HG03196 (cell line): ENCODE data around the gene LIPC.

Experiments
- ATAC-seq: cut with Tn5 transposase; IDR thresholded peaks from one replicate; pipeline ENCODE4 v1.9.1; 2021; ENCODE audit not compliant: unreplicated experiment

Gene LIPC

DNA sequence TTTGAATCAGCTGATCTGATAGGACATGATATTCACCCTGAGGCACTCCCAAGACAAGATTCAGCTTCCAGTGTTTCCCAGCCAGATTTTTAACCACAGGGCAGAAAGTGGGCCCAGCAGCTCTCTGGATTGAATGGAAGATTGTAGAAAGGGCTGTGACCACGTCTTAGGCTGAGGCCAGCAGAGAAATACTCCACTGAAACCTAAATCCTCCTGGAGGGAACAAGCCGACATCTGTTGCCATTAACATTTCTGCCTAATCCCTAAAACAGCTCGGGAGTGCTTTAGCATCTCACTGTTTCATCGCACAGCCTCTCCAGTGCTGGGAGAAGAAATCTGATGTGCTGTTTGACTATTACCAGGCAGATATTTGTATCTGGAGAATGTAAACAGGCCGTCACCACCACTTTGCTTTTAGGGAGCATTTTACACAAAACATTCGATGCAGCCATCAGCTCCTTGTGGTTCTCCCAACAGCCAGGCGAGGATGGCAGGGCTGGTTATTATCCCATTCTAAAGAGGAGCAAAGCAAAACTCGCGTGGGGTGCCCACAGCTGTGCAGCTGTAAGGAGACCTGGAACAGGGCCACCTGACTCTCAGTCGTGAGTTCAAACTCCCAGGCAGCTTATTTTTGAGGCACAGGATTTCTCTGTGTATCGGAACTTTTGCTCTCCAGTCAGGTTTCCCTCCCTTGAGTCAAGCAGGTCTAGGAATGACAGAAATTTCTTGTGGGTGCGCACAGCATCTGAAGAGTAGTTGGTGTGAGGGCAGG lies 117.4 kb downstream of the LIPC start:
- ATAC-seq, result no peak

DNA sequence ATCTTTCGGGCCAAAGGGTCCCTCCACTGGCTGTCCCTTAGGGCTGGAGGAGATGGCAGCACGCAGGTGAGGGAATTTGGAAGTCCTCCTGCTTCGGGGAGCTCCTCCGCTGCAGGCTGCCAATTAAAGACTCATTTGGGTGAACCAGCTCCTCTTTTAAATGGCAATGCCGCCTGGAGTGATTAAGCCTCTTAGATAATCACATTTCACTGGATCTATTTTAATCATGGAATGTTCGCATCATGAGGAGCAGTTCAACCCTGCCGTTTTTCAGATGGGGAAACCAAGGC lies 117.9 kb downstream of the LIPC start:
- no peak for ATAC-seq

DNA sequence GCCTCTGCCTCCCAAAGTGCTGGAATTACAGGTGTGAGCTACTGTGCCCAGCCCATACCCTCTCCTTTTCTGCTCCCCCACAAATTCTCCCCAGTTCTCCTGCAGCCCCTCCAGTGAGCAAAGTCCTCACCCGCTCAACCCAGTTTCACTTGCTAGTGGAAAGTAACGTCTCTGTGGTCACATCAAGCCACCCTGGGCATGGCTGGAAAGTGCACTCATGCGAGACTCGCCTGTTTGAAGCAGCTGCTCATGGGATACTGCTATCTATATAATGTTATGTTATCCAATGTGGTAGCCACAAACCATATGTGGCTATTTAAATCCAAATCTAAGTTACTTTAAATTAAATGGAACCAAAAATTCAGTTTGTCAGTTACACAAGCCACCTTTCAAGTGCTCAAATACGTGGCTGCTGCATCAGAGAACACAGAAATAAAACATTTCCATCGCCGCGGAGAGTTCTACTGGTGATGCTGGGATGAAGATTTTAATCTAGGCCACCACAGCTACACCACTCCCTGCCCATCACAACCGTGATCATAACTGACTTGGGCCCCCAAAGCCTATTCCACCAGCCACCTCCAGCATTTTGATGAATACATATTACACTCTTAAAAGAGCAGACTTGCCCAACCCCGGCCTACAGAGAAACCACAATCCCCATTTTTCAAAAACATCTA lies 119.4 kb downstream of the LIPC start:
- ATAC-seq, result no peak

DNA sequence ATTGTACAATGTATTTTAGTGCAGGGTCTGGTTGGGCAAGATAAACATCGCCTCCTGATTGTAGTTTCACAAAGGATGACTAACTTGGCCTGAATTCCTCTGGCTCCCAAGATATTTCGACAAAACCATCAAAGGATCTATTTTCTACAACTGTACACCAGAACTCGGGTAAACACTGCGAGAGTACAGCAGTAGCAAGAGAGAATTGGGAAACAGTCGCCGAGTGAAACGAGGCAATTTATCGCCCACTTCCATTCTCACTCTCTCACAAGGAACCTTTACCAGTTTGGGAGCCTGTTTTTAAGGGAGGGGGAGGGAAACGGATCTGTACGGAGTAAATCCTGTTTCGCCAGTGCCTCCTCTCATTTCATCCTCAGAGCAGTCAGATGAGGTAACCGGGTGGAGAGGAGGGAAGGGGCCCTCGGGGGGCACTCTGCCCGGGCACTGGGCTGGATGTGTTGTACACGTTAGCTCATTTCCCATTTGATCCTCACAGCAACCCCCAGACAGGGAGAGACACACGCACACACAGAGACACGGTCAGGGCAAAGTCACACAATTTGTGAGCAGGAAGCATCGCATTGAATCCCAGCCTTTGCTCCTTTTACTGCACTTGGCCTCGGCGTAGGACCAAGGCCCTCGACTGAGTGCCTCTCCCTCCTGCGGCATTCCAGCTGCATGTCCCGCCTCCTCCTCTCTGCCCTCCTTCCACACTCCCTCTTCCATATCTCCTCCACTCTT lies 120.1 kb downstream of the LIPC start:
- ATAC-seq, result no peak

DNA sequence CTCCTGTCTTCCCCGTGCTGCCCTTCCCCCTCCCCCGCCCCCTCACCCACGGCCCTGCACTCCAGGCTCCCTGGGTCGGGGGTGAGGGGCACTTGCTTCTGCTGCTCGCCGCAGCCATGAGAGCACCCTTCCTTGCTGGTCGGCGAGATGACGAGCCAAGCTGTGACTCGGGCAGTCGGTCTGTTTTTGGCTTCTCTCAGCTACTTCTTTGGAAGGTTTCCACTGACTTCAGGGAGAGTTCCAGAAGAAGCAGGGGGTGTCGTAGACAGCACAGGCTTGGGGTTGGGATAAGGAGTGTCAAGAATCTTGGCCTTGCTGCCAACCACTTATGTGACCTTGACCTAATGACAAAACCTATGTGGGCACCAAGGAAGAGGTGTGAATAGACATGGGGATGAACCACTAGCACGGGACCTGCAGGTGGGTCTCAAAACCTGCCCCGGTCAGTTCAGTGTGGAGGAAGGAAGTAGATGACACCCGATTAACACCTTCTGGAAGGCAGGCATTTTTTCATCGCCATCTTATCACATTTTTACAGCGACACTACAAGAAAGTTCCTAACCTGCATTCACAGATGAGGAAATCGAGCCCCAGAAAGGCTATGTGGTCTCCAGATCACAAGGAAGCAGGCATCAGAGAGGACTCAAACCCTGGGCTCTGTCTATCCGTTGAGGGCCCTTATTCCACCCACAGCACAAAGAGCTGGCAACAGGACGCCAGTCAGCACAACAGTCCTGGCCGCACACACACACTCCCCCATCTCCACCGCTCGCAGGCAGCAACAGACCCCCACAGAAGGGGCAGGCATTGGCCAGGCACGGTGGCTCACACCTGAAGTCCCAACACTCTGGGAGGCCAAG lies 120.9 kb downstream of the LIPC start:
- ATAC-seq, result no peak

DNA sequence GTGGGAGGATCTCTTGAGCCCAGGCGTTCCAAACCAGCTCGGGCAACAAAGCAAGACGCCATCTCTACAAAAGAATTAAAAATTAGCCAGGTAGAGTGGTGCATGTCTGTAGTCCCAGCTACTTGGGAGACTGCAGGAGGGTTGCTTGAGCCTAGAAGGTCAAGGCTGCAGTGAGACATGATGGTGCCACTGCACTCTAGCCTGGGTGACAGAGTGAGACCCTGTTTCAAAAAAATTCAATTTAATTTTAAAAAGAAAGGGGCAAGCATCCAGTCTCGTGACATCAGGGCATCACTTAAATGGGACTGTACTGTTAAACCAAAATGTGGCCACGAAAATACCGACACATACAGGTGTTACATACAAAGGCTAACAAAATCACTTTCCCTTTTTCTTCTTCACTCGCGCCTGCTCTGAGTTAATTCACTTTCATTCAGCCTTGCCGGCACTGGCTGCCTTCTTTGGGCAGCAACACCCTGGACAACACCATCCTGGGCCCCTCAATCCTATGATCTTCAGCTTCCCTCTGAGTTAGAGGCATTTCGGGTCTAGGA lies 121.7 kb downstream of the LIPC start:
- no peak for ATAC-seq

DNA sequence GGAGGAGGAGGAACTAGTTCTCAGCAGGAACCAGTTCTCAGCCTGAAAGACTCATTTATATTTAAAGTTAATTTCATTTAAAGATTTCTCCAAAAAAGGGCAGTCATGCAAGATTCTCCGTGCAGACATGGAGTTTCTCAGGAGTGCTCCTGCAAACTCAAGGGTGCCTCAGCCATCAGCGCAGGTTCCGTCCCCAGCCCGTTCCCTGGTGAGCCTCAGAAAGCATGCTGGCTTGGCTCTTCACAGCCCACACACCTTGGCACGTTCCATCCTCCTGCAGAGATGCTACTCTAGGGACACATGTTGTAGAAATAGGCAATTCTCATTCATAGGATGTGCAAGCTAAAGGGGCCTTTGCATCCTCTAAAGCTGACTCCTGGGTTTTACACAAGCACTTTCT lies 123.0 kb downstream of the LIPC start:
- ATAC-seq, result no peak

DNA sequence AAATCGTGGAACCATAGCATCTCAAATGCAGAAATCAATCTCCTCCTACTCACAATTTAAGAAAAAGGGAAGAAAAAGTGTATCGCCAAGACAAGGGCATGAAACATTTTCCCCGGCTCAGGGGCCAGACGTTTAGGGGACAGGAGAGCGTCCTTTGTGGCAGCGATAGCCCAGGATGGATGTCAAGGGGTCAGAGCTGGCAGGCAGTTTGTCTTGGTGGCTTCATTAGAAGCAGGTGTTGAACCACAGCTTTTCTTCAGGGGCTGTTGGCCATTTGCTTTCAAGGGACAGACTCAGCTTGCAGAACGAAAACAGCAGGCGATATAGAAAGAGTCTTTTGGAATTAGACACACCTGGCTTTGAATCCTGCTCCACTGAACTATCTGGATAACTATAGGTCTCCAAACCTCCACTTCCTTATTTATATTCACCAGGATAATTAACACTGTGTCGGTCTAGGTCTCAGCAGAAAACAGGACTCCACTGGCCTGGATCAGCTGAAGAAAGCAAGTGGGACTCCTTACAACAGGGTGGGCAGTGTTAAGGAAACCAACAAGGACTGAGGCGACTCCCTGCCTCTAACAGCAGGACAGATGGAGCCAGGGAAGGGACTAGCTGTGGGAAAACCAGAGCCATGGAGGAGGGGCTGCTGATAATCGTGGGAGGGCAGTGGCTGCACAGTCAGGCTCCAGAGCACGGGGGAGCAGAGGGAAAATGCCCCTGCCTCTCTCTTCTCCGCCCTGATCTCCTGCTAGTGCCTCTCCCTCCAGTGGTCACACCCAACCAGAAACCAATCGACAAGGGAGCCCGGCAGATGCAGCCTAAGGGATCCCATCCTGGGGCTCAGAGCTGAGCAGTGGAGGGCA lies 123.6 kb downstream of the LIPC start:
- no peak for ATAC-seq

DNA sequence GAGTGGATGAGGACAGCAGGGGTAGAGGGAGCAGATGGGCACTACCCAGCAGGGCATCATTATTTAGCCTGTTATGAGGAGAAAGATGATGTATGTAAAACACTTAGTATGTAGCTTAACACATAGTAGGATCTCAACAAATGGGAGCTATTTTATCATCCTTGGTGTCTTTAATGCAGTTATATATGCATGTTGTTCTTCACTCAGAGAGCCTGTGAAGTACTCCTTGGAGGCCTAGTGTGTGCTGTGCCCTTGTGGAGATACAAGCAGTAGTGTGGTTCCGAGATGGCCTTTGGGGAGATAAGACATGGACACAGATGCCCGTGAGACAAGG lies 124.2 kb downstream of the LIPC start:
- no peak for ATAC-seq

DNA sequence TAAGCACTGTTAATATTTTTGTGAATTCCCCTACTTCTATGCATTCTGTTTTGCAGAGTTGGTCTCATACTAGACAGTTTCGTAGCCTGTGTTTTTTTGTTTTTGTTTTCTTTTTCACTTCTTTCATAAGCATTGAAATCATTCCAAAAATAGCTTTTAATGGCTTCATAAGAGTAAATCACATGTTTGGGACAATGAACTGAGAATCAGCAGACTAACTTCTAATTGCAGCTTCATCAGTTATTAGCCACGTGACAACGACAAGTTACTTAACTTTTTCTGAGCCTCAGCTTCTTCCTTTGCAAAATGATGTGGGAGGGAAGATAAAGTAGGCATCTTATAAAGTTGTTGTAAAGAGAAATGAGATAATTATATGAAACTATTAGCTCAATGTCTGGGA lies 124.8 kb downstream of the LIPC start:
- no peak for ATAC-seq

DNA sequence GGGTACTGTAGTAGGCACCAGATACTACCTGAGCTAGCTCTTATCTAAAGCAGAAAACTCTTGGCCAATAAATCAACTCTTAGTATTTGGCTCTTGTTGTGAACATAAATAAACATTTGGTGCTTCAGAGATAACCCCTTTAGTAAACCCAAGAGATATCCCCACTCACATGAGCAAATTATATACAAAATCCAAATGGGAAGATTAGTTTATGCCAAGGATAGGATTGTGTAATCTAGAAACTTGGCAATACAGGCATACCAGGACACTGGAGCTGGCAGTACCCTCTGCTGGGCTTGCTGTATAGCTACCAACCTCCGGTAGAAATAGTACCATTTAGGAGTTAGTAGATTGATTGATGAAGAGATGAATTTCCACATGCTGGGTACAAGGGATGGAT lies 127.0 kb downstream of the LIPC start:
- ATAC-seq, result no peak

DNA sequence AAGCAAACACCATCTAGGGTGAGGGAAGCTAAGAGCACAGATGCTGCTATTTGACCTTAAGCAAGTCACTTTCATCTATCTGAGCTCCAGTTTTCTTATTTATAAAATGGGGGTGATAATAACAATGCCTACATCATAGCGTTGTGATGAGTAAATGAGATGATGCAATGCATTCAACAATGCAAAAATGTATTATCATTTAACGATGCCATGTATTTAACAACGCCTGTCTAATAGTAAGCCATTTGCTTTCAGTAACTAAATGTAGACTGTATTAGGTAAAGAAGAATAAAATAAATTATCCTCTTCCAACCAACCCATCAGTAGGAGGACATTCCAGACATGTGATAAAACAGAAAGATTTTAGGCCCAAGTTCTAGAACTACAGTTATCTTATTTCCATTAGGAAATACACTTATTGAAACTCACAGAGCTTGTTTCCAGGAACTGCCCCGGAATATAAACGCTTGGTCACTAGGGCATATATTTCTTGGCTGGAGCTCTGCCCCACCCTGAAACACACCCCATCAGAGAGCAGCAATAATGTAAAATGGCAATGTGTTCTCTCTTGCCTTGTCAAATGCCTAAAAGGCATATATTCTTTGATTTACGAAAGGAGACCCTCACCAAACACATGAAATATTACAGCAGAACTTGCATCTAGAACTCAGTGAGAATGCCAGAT lies 128.3 kb downstream of the LIPC start:
- no peak for ATAC-seq

DNA sequence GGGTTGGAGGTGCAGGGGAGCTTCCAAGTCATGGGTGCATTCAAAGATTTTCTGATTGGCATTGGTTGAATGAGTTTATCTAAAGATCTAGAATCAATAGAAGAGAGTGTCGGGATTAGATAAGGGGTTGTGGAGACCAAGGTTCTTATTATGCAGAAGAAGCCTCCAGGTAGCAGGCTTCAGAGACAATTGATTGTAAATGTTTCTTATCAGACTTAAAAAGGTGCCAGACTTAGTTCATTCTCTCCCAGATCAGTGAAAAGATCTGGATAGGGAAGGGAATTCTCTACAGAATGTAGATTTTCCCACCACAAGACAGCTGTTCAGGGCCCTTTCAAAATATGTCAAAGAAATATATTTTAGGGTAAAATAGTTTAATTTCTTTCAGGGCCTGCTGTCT lies 129.5 kb downstream of the LIPC start:
- ATAC-seq, result no peak

DNA sequence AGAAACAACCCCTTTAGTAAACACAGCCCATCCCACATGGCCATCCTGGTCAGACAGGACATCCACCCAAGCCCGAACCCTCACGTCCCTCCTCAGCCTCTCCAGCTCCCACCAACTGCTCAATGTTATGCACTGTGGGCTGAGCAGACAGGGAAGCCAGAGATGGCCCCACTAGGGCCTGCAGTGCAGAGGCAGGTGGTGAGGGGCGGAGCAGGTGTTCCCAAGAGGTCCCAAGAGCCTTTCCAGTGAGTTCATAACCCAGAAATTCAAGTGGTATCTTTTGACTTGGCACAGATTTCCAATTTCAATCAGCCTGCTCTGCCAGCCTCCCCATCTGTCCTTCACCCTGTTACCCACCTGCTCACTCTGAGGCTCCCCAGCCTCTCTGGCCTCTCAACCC lies 130.3 kb downstream of the LIPC start:
- no peak for ATAC-seq

DNA sequence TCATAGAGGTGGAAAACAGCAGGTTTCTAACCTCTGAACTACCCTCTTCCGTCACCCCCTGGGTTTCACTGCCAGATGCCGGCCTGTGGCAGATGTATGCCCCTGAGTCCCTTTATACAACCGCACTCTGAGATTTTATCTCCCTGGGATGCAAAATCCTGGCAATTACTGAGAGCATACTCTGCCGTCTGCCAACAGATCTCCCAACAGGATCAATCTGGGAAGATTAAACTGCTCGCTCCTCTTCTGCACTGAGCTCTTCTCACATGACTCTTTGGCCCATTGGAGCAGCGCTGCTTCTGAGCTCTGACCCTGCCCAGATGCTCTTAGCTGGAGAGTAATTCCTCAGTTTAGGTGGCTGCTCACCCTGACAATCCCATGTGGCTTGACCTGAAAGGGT lies 133.2 kb downstream of the LIPC start:
- ATAC-seq, result no peak

DNA sequence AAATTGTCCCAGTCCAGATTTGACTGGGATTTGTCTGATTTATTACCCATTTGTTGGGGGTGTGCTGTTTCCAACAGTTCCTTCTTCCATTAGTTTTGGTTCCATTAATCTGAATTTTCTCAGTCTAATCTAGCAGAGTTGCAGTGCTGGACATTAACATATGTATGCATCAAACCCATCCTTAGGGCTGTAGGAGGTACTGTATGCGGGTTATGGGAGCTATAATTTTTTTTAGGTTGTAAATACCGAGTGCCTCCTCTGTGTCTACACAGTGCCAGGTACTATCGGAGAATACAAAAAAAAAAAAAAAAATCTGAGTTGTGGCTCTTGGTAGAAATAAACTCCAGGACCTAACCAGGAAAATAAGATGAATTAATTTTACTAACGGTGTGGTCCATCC lies 133.8 kb downstream of the LIPC start:
- no peak for ATAC-seq

DNA sequence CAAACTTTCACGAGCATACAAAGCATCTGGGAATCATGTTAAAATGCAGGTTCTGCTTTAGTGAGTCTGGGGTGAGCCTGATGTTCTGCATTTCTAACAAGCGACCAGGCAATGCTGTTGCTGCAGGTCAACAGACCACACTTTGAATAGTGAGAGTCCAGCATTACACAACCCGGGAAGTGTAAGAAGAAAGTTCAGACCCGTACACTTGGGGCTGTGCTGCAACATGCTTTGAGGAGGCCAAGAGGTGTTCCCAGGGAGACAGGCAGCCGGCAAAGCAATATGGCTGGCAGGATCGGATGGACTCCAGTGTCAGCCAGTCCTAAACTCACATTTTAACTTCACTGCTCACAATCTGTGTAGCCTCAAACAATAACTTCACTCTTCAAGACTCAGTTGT lies 134.2 kb downstream of the LIPC start:
- ATAC-seq, result no peak

DNA sequence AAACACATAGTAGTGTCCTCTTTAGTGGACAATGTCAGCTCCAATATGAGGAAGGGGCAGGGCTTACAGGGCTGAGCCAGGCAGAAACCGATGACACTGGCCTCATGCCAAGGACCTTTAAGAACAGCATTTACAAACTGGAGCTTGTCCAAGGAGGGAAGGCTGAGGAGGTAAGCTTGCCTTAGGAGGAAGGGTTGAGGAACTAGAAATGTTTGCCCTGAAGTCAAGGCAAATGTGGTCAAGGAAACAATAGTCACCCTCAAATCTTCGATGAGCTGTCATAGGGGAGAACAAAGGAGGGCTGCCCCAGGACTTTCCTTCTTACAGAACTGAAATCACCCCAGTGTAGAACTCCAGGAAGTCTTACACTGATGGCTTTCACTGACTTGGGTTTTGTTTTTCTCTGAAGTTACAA lies 136.4 kb downstream of the LIPC start:
- ATAC-seq, result no peak

DNA sequence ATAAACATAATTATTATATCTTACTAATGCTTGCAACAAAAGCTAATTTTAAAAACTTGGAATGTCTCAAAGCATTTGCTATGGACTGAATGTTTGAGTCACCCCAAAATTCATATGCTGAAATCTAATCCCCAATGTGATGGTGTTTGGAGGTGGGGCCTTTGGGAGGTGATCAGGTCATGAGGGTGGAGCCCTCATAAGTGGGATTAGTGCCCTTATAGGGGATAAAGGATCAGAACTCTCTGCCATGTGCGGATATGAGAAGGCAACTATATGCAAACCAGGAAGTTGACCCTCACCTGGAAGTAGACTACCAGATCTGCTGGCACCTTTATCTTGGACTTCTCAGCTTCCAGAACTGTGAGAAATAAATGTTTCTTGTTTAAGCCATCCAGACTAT lies 137.7 kb downstream of the LIPC start:
- ATAC-seq, result no peak

DNA sequence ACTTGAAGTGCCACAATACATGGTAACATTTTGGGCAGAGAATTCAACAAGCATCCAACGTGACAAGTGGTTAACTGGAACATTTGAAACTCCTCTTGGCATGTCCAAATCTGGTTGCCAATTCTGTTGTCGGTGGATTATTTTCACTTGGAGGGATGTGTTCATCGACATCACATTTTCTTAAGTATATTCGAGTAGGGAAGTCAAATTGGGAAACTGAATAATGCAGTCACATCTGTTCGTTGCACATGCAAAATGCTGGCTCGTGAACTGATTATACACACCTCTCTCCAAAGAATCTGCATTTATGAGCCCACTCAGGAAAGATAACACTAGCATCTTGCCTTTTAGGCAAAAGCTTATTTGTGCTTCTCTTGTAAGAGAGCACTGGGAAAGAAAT lies 139.7 kb downstream of the LIPC start:
- ATAC-seq, result no peak
